GM23338 (cell line): ENCODE measurements around the gene FBLN2. TPM values are rescaled to one million over a fixed set of nuclear protein-coding genes. Genes with fewer than 3 reads are reported as not detected.

Experiments used
- ATAC-seq: fragments of 200-7000 bp; cut with Tn5 transposase; 3 replicates; pipeline ENCODE4 v1.9.1; 2020
- DNase-seq: peaks from one replicate; pipeline ENCODE4 v3.0.0-alpha.2; 2015; ENCODE audit warnings: low spot score
- H2AFZ ChIP-seq: fragments of 200-600 bp; sonication (generic); 2 replicates; pipeline ENCODE4 v1.8.0; 2016; ENCODE audit warnings: antibody characterized with exemption, mild to moderate bottlenecking, moderate library complexity
- H3F3A ChIP-seq: fragments of 200-600 bp; sonication (generic); replicated peaks from 2 replicates; pipeline ENCODE4 v1.8.0; 2017; ENCODE audit warnings: antibody characterized with exemption, mixed run types, low read depth
- H3K27ac ChIP-seq: fragments of 200-600 bp; sonication (generic); 2 replicates; pipeline ENCODE4 v1.6.1; 2016; ENCODE audit warnings: low read depth
- H3K27me3 ChIP-seq: fragments of 200-600 bp; sonication (generic); 2 replicates; pipeline ENCODE4 v1.8.0; 2016; ENCODE audit warnings: mild to moderate bottlenecking, mixed run types, moderate library complexity; ENCODE audit not compliant: insufficient read depth
- H3K36me3 ChIP-seq: fragments of 200-600 bp; sonication (generic); 2 replicates; pipeline ENCODE4 v1.8.0; 2016; ENCODE audit warnings: mild to moderate bottlenecking; ENCODE audit not compliant: insufficient read depth
- H3K4me1 ChIP-seq: fragments of 200-600 bp; sonication (generic); 2 replicates; pipeline ENCODE4 v1.8.0; 2016; ENCODE audit warnings: mild to moderate bottlenecking, moderate library complexity; ENCODE audit not compliant: insufficient read depth
- H3K4me2 ChIP-seq: fragments of 200-600 bp; sonication (generic); 2 replicates; pipeline ENCODE4 v1.7.1; 2017; ENCODE audit warnings: mixed run types
- H3K4me3 ChIP-seq: fragments of 200-600 bp; sonication (generic); 2 replicates; pipeline ENCODE4 v1.6.1; 2016; ENCODE audit warnings: mixed run types
- H3K79me2 ChIP-seq: fragments of 200-600 bp; sonication (generic); replicated peaks from 2 replicates; pipeline ENCODE4 v1.8.0; 2017; ENCODE audit warnings: mild to moderate bottlenecking; ENCODE audit not compliant: insufficient read depth
- H3K9me2 ChIP-seq: fragments of 200-600 bp; sonication (generic); 2 replicates; pipeline ENCODE4 v1.8.0; 2017; ENCODE audit not compliant: insufficient read depth
- H4K20me1 ChIP-seq: fragments of 200-600 bp; sonication (generic); replicated peaks from 2 replicates; pipeline ENCODE4 v1.8.0; 2017; ENCODE audit warnings: mild to moderate bottlenecking; ENCODE audit not compliant: insufficient read depth
- H3K27ac Mint-ChIP-seq: 2 replicates; pipeline ENCODE4 v1.8.0; 2020; ENCODE audit warnings: inconsistent platforms, mild to moderate bottlenecking, moderate library complexity, mixed read lengths
- H3K27me3 Mint-ChIP-seq: 3 replicates; pipeline ENCODE4 v1.8.0; 2022; ENCODE audit warnings: low read depth, mild to moderate bottlenecking, moderate library complexity, mixed read lengths, inconsistent platforms; ENCODE audit not compliant: insufficient read depth, poor library complexity
- H3K36me3 Mint-ChIP-seq: 3 replicates; pipeline ENCODE4 v1.8.0; 2021; ENCODE audit warnings: low read depth, mild to moderate bottlenecking, inconsistent platforms, moderate library complexity, mixed read lengths
- H3K4me1 Mint-ChIP-seq: 3 replicates; pipeline ENCODE4 v1.8.0; 2020; ENCODE audit warnings: mild to moderate bottlenecking, inconsistent platforms, mixed read lengths
- H3K4me3 Mint-ChIP-seq: 3 replicates; pipeline ENCODE4 v1.8.0; 2021; ENCODE audit warnings: moderate library complexity, mild to moderate bottlenecking, inconsistent platforms, mixed read lengths
- H3K9me3 Mint-ChIP-seq: 3 replicates; pipeline ENCODE4 v1.8.0; 2020; ENCODE audit warnings: moderate library complexity, mild to moderate bottlenecking, inconsistent platforms, mixed read lengths
- CTCF ChIP-seq, 2 experiments: fragments of 200-600 bp in 1 of 2; sonication (generic) in 1 of 2; conservative IDR thresholded peaks; 2 replicates each; pipeline versions ENCODE4 v1.5.1 to v1.6.1; 2016 to 2017; ENCODE audit warnings: antibody characterized with exemption in 2 of 2, low read depth in 2 of 2, mild to moderate bottlenecking in 2 of 2, moderate library complexity in 1 of 2
- ETS1 ChIP-seq: IDR thresholded peaks from 2 replicates; pipeline ENCODE4 v1.6.1; 2016; ENCODE audit warnings: antibody characterized with exemption
- EZH2phosphoT487 ChIP-seq: fragments of 200-600 bp; sonication (generic); IDR thresholded peaks from one replicate; pipeline ENCODE4 v1.8.1; 2018; ENCODE audit warnings: antibody characterized with exemption; ENCODE audit not compliant: unreplicated experiment
- JUNB ChIP-seq: IDR thresholded peaks from one replicate; pipeline ENCODE4 v1.6.1; 2016; ENCODE audit warnings: antibody characterized with exemption; ENCODE audit not compliant: unreplicated experiment
- NANOG ChIP-seq: IDR thresholded peaks from 2 replicates; pipeline ENCODE4 v1.6.1; 2016; ENCODE audit warnings: antibody characterized with exemption, borderline replicate concordance
- POLR2AphosphoS5 ChIP-seq: IDR thresholded peaks from 2 replicates; pipeline ENCODE4 v1.6.1; 2016; ENCODE audit warnings: antibody characterized with exemption, low read depth
- REST ChIP-seq: IDR thresholded peaks from one replicate; pipeline ENCODE4 v1.6.1; 2018; ENCODE audit warnings: antibody characterized with exemption; ENCODE audit not compliant: unreplicated experiment
- ZNF114 ChIP-seq: fragments of 250-450 bp; sonication (Bioruptor Pico); IDR thresholded peaks from 2 replicates; pipeline ENCODE4 v1.5.0; 2020; ENCODE audit warnings: mild to moderate bottlenecking, moderate library complexity
- ZNF331 ChIP-seq: fragments of 250-450 bp; sonication (Bioruptor Pico); IDR thresholded peaks from 2 replicates; pipeline ENCODE4 v1.5.0; 2020; ENCODE audit warnings: low read depth, mild to moderate bottlenecking, moderate library complexity
- ZNF462 ChIP-seq: fragments of 250-450 bp; sonication (Bioruptor Pico); IDR thresholded peaks from 2 replicates; pipeline ENCODE4 v1.5.0; 2020; ENCODE audit warnings: mild to moderate bottlenecking, moderate library complexity
- polyA plus RNA-seq: library from polyadenylated mRNA; unstranded; fragments of >200 nt; fragmentation: Nextera tagmentation; extraction: Ambion mirVana; gene quantifications from 2 replicates; pipeline ENCODE4 v1.2.1, GENCODE V29; 2016
- total RNA-seq: library from RNA; depleted of rRNA; stranded (reverse); fragments of >200 nt; shearing (Covaris generic); gene quantifications from 2 replicates; pipeline ENCODE4 v1.2.3, GENCODE V29; 2014

Gene FBLN2
- total and polyA plus RNA-seq, 2 experiments from 2014 or later, result 18.8 to 26.8 TPM

GRCh38 chr3:13541691-13542090 lies 7.2 kb upstream of the FBLN2 start:
- DNase-seq (no peak), ATAC-seq (no peak)
- peaks cover 6% of the 10 kb centered on the region; the same call in 1 of the 2 replicates for H3K36me3 ChIP-seq
- H3K27ac ChIP-seq, result no peak overlapping the region
- peaks cover 4% of the 10 kb centered on the region for H3K4me1 ChIP-seq
- H3K27me3 ChIP-seq, result no peaks in the 10 kb centered on the region
- H3K9me2 ChIP-seq, result no peaks in the 10 kb centered on the region
- no peak for TF ChIP-seq EZH2phosphoT487
- no peak for TF ChIP-seq JUNB
- H3K27me3 Mint-ChIP-seq, result peaks cover 15% of the 10 kb centered on the region
- peaks cover 23% of the 10 kb centered on the region for H3K9me3 Mint-ChIP-seq
- H2AFZ ChIP-seq, result no peak overlapping the region
- no peak overlapping the region for H3K27ac Mint-ChIP-seq
- H3K79me2 ChIP-seq, result no peaks in the 10 kb centered on the region
- no peaks in the 10 kb centered on the region for H4K20me1 ChIP-seq
- H3K4me2 ChIP-seq, result no peak overlapping the region
- no peaks in the 10 kb centered on the region for H3F3A ChIP-seq
- H3K4me1 Mint-ChIP-seq, result peaks cover 15% of the 10 kb centered on the region
- no peak overlapping the region for H3K4me3 ChIP-seq
- peaks cover 5% of the 10 kb centered on the region; the same call in 2 of the 3 replicates for H3K36me3 Mint-ChIP-seq
- H3K4me3 Mint-ChIP-seq, result no peak overlapping the region

- no peak overlapping the region for H3K27ac Mint-ChIP-seq
- H3K4me3 Mint-ChIP-seq, result no peak overlapping the region
- TF ChIP-seq ETS1 (no peak), POLR2AphosphoS5 (no peak), ZNF462 (CRISPR knock-in tag) (no peak), NANOG (no peak), CTCF (conservative IDR thresholded peaks at IDR 0.05; ENCODE audit: low read depth in 2 of 2) (no peak), EZH2phosphoT487 (no peak), ZNF331 (CRISPR knock-in tag) (no peak), ZNF114 (no peak), REST (no peak)
These were observed 6.8 kb upstream of the FBLN2 start for GRCh38 chr3:13542142-13542541.

More at GRCh38 chr3:13542142-13542541, 6.8 kb upstream of the FBLN2 start:
- H3K4me3 ChIP-seq, result no peak overlapping the region
- no peak overlapping the region for H3K27ac ChIP-seq
- H3K79me2 ChIP-seq, result no peaks in the 10 kb centered on the region
- peaks cover 6% of the 10 kb centered on the region; the same call in 1 of the 2 replicates for H3K36me3 ChIP-seq
- no peaks in the 10 kb centered on the region for H4K20me1 ChIP-seq
- no peaks in the 10 kb centered on the region; the same call in 1 of the 2 replicates for H3K4me1 ChIP-seq
- no peak for ATAC-seq
- DNase-seq, result no peak
- H2AFZ ChIP-seq, result no peak overlapping the region
- no peaks in the 10 kb centered on the region for H3K9me2 ChIP-seq
- no peak overlapping the region for H3K4me2 ChIP-seq
- Mint-ChIP-seq H3K9me3 (peaks cover 23% of the 10 kb centered on the region), H3K36me3 (peaks cover 5% of the 10 kb centered on the region; the same call in 2 of the 3 replicates), H3K4me1 (peaks cover 15% of the 10 kb centered on the region), H3K27me3 (peaks cover 12% of the 10 kb centered on the region)
- H3F3A ChIP-seq, result no peaks in the 10 kb centered on the region
- H3K27me3 ChIP-seq, result no peaks in the 10 kb centered on the region
